Upper lobe of left lung (tissue), 4 donors: ENCODE measurements around the gene SRSF9.

Experiments
- EP300 ChIP-seq, 4 donors: sonication (generic); formaldehyde crosslinking; IDR thresholded peaks; one replicate each; pipeline ENCODE4 v1.5.1; 2017; ENCODE audit warnings: antibody characterized with exemption in 4 of 4, control low read depth in 2 of 4
- POLR2A ChIP-seq, 4 donors: fragments of 450-650 bp; IDR thresholded peaks; one replicate each; pipeline ENCODE4 v1.5.1; 2016 to 2017; ENCODE audit warnings: antibody characterized with exemption in 4 of 4, mild to moderate bottlenecking in 2 of 4

DNA sequence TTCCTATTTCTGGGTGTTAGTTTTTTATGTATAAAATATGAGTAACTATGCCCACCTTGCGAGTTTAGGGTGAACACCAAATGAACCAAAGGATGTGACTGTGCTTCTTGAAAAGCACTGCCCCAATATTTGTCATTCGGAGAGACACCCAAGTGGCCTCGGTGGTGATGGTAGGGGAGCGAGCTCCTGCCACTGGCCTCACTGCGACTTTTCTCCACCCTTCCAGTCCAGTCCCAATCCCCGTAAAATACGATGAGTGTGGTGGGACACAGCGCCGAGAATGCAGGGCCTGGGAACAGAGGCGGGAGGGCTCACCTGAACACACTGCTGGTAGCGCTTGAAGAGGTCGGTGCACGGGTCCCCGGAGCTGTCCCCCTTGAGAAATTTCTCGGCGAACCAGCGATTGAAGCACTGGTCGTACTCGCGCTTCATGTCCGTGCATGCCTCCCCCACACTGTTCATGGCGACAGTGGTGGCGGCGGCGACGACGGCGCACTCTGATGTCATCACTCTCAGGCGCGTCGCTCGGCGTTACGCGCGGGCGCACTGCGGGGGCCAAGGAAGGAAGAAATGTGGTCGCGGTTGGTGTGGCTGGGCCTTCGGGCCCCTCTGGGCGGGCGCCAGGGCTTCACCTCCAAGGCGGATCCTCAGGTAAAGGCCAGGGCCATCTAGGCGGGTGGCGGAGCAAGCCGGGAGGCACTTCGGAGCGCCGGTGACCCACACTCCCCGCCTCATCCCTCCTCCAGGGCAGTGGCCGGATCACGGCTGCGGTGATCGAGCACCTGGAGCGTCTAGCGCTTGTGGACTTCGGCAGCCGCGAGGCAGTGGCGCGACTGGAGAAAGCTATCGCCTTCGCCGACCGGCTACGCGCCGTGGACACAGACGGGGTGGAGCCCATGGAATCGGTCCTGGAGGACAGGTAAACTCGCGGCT lies 23.4 kb downstream of the SRSF9 start, which contains the start of the genes GATC and TRIAP1:
- TF ChIP-seq EP300 (IDR thresholded peaks at IDR 0.05) = peak in 1 of 4 donors; percentile 78
- peak in 3 of 4 donors; percentile 55 to 85 (median 77) for TF ChIP-seq POLR2A (IDR thresholded peaks at IDR 0.05)
